Stimulated activated CD4-positive, alpha-beta T cell treated with anti-CD3 and anti-CD28 coated beads, Interleukin-15, amount 100 ng/mL, for 1 hour (primary cell): Measurements from ENCODE around the gene SPEN.
"Not testable (repeated sequence)": the region's sequence is repeated elsewhere in the genome, so short reads cannot be mapped to it uniquely, and the experiment has no call there.

Source experiments
- DNase-seq, 2 donors: peaks; one replicate each; pipeline ENCODE4 v3.0.0-alpha.2; 2020; ENCODE audit warnings: low read depth in 1 of 2, low spot score in 1 of 2

SPEN gene

GRCh38 chr1:15833069-15833679 is 14.3 kb upstream of the SPEN start:
- DNase-seq, result peak; percentile 3 to 22

- no peak for DNase-seq
Measured at GRCh38 chr1:15833842-15834405, 13.6 kb upstream of the SPEN start.

GRCh38 chr1:15834406-15835204 is 12.9 kb upstream of the SPEN start:
- peak; percentile 81 to 83 for DNase-seq

GRCh38 chr1:15835205-15835740 is 12.2 kb upstream of the SPEN start:
- DNase-seq, result no peak

GRCh38 chr1:15835741-15836510 is 11.6 kb upstream of the SPEN start:
- peak; percentile 99 to 100 for DNase-seq

DNA sequence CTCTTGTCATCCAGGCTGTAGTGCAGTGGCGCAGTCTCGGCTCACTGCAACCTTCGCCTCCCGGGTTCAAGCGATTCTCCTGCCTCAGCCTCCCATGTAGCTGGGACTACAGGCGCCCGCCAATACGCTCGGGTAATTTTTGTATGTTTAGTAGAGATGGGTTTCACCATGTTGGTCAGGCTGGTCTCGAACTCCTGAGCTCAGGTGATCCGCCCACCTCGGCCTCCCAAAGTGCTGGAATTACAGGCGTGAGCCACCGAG is 11.1 kb upstream of the SPEN start:
- not testable (repeated sequence) for DNase-seq

DNA sequence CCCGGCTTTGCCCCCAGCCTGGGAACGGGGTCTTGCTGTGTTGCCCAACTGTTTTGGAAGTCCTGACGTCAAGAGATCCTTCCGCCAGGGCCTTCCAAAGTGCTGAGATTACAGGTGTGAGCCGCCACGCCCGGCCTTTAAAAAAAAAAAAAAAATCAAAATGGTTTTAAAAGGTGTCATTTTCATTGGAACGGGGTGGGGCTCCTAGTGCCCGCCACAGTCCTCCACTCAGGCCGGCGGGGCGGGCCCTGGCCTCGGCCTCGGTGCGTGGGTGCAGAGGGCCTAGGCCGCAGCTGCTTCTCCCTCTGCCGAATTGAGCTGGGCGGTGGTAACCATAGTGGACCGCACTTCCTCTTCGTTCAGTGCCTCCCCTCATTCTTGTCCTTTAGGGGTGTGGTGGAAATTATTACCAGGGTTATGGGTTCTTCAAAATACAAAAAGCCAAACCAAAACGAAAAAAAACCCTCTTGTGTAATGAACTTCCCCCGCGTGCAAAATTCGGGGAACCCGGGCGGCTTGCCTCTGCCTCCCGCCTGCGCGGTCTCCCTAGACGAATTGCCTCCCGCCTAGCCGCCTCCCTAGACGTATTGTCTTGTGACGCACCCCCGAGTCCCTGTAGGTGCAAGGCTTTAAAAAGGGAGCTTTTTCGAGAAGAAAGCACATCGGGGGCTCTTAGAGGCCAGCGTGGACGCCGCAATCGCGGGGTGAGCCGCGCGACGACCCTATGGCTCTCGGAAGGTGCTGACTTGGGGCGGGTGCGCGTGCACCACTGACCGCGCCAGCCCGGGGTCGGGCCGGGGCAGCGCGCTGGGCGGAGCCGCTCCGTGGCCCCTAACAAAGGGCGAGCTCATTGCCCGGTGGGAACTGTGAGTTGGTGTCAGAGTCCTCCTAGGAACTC is 10.5 kb upstream of the SPEN start:
- peak; percentile 19 to 24 for DNase-seq

- DNase-seq, result no peak
Measured at GRCh38 chr1:15837931-15838330, 9.6 kb upstream of the SPEN start.

DNA sequence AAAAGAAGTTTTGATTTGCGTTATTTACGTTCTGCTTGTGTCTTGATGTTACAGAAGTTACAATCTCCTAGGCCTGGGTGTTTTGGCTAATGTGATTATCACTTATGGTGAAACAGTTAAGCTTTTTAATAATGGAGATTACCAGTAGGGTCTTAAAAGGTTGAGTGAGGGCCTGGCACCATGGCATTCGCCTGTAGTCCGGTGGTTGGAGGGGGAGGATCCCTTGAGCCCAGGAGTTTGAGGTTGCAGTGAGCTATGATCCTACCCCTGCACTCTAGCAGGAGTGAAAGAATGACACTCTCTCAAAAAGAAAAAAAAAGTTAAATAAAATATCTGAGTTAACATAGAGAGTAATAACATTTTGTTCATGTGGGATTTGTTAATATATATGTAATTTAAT is 8.8 kb upstream of the SPEN start:
- no peak for DNase-seq

DNA sequence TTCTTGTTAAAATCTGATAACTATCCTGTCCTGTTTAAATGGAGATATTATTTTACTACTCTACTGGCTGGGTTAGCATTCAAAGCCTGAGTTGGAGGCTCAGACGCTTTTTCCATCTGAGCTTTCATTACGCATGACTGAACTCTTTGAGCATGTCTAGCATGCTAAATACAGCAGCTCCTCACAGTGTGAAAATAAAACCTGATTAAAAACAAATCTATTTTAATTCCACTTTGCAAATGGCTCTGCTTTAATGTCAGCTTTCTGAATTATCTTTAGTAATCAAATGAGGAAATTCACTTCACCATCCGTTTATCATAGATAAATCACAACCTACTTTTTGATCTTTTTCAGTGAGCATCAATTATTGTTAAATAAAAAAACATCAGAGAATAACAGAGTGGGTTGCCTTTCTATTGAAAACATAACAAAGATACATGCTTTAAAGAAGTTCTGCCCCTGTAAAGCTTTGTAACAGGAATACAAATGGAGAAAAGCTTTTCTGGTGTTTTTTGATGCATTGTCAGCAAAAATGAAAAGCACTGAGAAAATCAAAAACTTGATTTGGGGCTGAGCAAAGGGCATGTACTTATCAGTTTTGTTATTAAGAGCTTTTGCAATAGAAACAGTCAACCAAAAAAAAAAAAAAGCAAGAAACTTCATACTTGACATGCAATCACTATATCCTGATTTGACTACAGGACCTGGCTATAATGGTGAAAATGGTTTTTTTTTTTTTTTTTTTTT is 3.5 kb upstream of the SPEN start:
- no peak for DNase-seq

DNA sequence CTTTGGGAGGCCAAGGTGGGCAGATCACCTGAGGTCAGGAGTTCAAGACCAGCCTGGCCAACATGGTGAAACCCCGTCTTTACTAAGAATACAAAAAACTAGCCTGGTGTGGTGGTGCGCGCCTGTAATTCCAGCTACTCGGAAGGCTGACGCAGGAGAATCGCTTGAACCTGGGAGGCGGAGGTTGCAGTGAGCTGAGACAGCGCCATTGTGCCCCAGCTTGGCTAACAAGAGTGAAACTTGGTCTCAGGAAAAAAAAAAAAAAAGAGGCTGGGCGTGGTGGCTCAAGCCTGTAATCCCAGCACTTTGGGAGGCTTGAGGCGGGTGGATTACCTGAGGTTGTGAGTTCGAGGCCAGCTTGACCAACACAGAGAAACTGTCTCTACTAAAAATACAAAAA is 1.5 kb upstream of the SPEN start:
- DNase-seq, result not testable (repeated sequence)

- DNase-seq, result no peak
Measured at GRCh38 chr1:15847893-15848142, 311 bp downstream of the SPEN start.

- peak; percentile 19 to 34 for DNase-seq
Measured at GRCh38 chr1:15848143-15848928, 829 bp downstream of the SPEN start.

- DNase-seq, result peak; percentile 28 to 61
Measured at GRCh38 chr1:15848929-15849774, 1.6 kb downstream of the SPEN start.

GRCh38 chr1:15849775-15850324 is 2.3 kb downstream of the SPEN start:
- DNase-seq, result peak in 1 of 2 donors; percentile 7

DNA sequence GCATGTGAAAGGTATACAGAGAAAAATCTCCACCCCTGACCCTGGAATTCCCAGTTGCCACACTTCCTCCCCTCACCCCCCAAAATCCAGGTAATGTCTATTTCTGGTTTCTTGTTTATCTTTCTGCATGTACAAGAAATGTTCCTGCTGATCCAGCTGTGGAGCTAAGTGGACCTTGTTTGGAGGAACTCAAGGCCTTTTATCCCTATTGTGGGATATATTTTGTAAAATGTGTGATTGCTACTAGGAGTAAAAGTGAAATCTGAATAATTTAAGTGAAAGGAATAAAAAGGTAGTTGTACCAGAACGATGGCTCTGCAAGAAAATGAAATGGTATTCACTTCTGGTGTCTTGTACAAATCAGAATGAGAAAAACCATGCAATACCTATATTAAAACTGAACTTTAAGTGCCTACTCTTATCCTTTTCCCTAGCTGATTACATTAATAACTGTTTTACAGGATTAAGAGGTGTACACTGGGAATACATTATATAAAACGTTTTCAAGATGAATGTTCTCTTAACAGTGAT is 3.0 kb downstream of the SPEN start:
- DNase-seq, result no peak

DNA sequence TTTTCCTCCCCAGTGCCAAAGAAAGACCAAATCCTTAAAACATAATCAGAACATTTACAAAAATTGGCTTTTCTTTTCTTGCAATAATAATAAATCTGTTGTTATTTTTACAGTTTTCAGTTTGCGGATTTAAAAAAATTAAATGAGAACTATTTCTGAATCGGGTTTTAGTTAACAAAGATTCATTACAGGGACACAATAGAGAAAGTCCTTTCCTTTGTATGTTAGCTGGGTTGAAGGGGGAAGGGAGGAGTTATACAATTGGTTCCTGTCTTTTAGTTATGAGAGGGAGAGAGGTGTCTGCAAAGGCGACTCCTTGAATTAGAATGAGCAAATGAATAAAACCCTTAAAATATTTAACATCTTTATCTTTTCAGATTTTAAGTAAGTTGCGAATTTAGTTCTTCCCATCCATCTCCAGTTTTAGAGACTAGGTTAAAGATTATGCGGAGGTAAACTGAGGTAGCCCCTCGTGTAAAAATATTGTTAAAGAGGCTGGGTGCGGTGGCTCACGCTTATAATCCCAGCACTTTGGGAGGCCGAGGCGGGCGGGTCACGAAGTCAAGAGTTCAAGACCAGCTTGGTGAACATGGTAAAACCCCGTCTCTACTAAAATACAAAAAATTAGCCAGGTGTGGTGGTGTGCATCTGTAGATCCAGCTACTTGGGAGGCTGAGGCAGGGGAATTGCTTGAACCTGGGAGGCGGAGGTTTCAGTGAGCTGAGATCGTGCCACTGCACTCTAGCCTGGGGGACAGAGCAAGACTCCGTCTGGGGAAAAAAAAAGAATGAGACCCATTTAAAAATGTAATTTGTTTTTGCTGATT is 3.9 kb downstream of the SPEN start:
- DNase-seq, result no peak
